Measurements from ENCODE around the gene TNRC6C.

The TNRC6C gene

GRCh38 chr17:78089576-78090281, 131.2 kb downstream of the TNRC6C start:
- no peaks in the 10 kb centered on the region for H3K27me3 ChIP-seq (ENCODE audit: insufficient read depth, low read length, poor library complexity)
- DNase-seq = no peak
- H3K36me3 ChIP-seq (ENCODE audit: insufficient read depth, low read length) = peaks cover 100% of the 10 kb centered on the region
- H3K27ac ChIP-seq (ENCODE audit: low read length) = no peak overlapping the region
- no peak for ATAC-seq (ENCODE audit: insufficient read depth, low read depth)
- no peak for TF ChIP-seq EZH2 (IDR thresholded peaks at IDR 0.05; ENCODE audit: borderline replicate concordance, low read depth, low read length, severe bottlenecking)
- no peak for TF ChIP-seq CTCF (IDR thresholded peaks at IDR 0.05; ENCODE audit: borderline replicate concordance, extremely low read depth, low read length, poor library complexity, severe bottlenecking)
- H3K9me3 ChIP-seq (ENCODE audit: insufficient read depth, low read length, severe bottlenecking) = no peaks in the 10 kb centered on the region
- no peaks in the 10 kb centered on the region for H4K20me1 ChIP-seq (ENCODE audit: insufficient read depth, low read length)
- H3K9ac ChIP-seq (ENCODE audit: low read depth, low read length) = no peak overlapping the region
- H3K79me2 ChIP-seq (ENCODE audit: insufficient read depth, low read length) = no peaks in the 10 kb centered on the region
- no peak overlapping the region for H2AFZ ChIP-seq (ENCODE audit: low read depth, low read length)
- no peaks in the 10 kb centered on the region for H3K4me1 ChIP-seq (ENCODE audit: insufficient read depth, low read length)
- no peak overlapping the region for H3K4me2 ChIP-seq (ENCODE audit: insufficient read depth, low read length)
- H3K4me3 ChIP-seq (ENCODE audit: low read depth in 1 of 2, low read length in 2 of 2) = no peak overlapping the region

DNA sequence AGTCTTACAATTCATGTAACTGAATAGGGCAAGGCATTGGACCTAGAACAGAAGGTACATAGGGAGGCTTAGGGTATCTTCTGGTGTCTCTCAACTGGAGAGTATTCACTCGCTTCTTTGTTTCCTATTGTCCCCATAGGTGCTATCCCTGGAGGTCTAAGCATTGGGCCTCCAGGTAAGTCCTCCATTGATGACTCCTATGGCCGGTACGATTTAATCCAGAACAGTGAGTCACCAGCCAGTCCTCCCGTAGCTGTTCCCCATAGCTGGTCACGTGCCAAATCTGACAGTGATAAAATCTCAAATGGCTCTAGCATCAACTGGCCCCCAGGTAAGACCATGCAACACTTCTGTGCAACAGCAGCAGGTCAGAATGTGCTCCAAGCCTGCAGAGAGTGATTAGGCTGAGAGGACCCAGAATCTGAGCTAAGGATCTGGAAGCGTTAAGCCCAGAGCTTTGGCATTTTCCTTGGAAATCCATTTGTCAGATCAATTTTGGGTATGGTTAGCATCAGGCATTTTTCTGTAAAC, 134.4 kb downstream of the TNRC6C start:
- no peak overlapping the region for H3K27ac ChIP-seq (ENCODE audit: low read length)
- no peak for ATAC-seq (ENCODE audit: insufficient read depth, low read depth)
- no peak overlapping the region for H3K9ac ChIP-seq (ENCODE audit: low read depth, low read length)
- peaks cover 100% of the 10 kb centered on the region for H3K36me3 ChIP-seq (ENCODE audit: insufficient read depth, low read length)
- no peak overlapping the region for H3K4me3 ChIP-seq (ENCODE audit: low read depth in 1 of 2, low read length in 2 of 2)
- no peak overlapping the region for H3K4me2 ChIP-seq (ENCODE audit: insufficient read depth, low read length)
- H3K27me3 ChIP-seq (ENCODE audit: insufficient read depth, low read length, poor library complexity) = no peaks in the 10 kb centered on the region
- no peak overlapping the region for H2AFZ ChIP-seq (ENCODE audit: low read depth, low read length)
- no peaks in the 10 kb centered on the region for H4K20me1 ChIP-seq (ENCODE audit: insufficient read depth, low read length)
- H3K9me3 ChIP-seq (ENCODE audit: insufficient read depth, low read length, severe bottlenecking) = no peaks in the 10 kb centered on the region
- no peak for DNase-seq
- TF ChIP-seq CTCF (IDR thresholded peaks at IDR 0.05; ENCODE audit: borderline replicate concordance, extremely low read depth, low read length, poor library complexity, severe bottlenecking) (no peak), EZH2 (IDR thresholded peaks at IDR 0.05; ENCODE audit: borderline replicate concordance, low read depth, low read length, severe bottlenecking) (no peak)
- no peaks in the 10 kb centered on the region for H3K4me1 ChIP-seq (ENCODE audit: insufficient read depth, low read length)
- no peaks in the 10 kb centered on the region for H3K79me2 ChIP-seq (ENCODE audit: insufficient read depth, low read length)

- DNase-seq (no peak), ATAC-seq (ENCODE audit: insufficient read depth, low read depth) (no peak)
- no peak for TF ChIP-seq EZH2 (IDR thresholded peaks at IDR 0.05; ENCODE audit: borderline replicate concordance, low read depth, low read length, severe bottlenecking)
Measured at GRCh38 chr17:78095035-78095434, 136.5 kb downstream of the TNRC6C start.

DNA sequence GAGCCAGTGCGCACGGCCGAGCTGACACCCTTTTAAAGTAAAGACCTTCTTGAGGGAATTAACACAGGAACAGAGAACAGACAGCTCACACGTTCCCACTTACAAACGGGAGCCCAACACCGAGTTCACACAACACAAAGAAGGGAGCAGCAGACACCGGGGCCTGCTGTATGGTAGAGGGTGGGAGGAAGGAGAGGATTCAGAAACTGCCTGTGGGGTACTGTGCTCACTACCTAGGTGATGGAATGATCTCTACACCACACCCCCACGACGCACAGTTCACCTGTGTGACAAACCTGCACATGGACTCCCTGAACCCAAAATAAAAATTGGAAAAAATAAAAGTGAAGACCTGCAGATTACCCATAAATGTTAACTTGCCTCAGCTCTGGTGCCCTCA, 137.6 kb downstream of the TNRC6C start:
- Histone ChIP-seq H3K4me3 (ENCODE audit: low read depth in 1 of 2, low read length in 2 of 2) (no peak overlapping the region), H3K27ac (ENCODE audit: low read length) (no peak overlapping the region), H3K36me3 (ENCODE audit: insufficient read depth, low read length) (peaks cover 96% of the 10 kb centered on the region), H3K4me1 (ENCODE audit: insufficient read depth, low read length) (no peaks in the 10 kb centered on the region), H3K4me2 (ENCODE audit: insufficient read depth, low read length) (no peak overlapping the region), H3K79me2 (ENCODE audit: insufficient read depth, low read length) (no peaks in the 10 kb centered on the region), H2AFZ (ENCODE audit: low read depth, low read length) (no peak overlapping the region), H3K27me3 (ENCODE audit: insufficient read depth, low read length, poor library complexity) (no peaks in the 10 kb centered on the region), H4K20me1 (ENCODE audit: insufficient read depth, low read length) (no peaks in the 10 kb centered on the region), H3K9me3 (ENCODE audit: insufficient read depth, low read length, severe bottlenecking) (no peaks in the 10 kb centered on the region), H3K9ac (ENCODE audit: low read depth, low read length) (no peak overlapping the region)
- TF ChIP-seq CTCF (IDR thresholded peaks at IDR 0.05; ENCODE audit: borderline replicate concordance, extremely low read depth, low read length, poor library complexity, severe bottlenecking) (no peak), EZH2 (IDR thresholded peaks at IDR 0.05; ENCODE audit: borderline replicate concordance, low read depth, low read length, severe bottlenecking) (no peak)
- no peak for DNase-seq
- ATAC-seq (ENCODE audit: insufficient read depth, low read depth) = no peak

More at GRCh38 chr17:78095035-78095434, 136.5 kb downstream of the TNRC6C start:
- no peak overlapping the region for H3K4me3 ChIP-seq (ENCODE audit: low read depth in 1 of 2, low read length in 2 of 2)
- peaks cover 99% of the 10 kb centered on the region for H3K36me3 ChIP-seq (ENCODE audit: insufficient read depth, low read length)
- no peak overlapping the region for H3K27ac ChIP-seq (ENCODE audit: low read length)
- no peaks in the 10 kb centered on the region for H3K9me3 ChIP-seq (ENCODE audit: insufficient read depth, low read length, severe bottlenecking)
- H2AFZ ChIP-seq (ENCODE audit: low read depth, low read length) = no peak overlapping the region
- no peaks in the 10 kb centered on the region for H4K20me1 ChIP-seq (ENCODE audit: insufficient read depth, low read length)
- no peaks in the 10 kb centered on the region for H3K27me3 ChIP-seq (ENCODE audit: insufficient read depth, low read length, poor library complexity)
- H3K79me2 ChIP-seq (ENCODE audit: insufficient read depth, low read length) = no peaks in the 10 kb centered on the region
- no peak overlapping the region for H3K4me2 ChIP-seq (ENCODE audit: insufficient read depth, low read length)
- no peaks in the 10 kb centered on the region for H3K4me1 ChIP-seq (ENCODE audit: insufficient read depth, low read length)
- no peak overlapping the region for H3K9ac ChIP-seq (ENCODE audit: low read depth, low read length)
